Measurements from ENCODE around the gene INHBC.
"Not testable (repeated sequence)": the region's sequence is repeated elsewhere in the genome, so short reads cannot be mapped to it uniquely, and the experiment has no call there.

The INHBC gene

DNA sequence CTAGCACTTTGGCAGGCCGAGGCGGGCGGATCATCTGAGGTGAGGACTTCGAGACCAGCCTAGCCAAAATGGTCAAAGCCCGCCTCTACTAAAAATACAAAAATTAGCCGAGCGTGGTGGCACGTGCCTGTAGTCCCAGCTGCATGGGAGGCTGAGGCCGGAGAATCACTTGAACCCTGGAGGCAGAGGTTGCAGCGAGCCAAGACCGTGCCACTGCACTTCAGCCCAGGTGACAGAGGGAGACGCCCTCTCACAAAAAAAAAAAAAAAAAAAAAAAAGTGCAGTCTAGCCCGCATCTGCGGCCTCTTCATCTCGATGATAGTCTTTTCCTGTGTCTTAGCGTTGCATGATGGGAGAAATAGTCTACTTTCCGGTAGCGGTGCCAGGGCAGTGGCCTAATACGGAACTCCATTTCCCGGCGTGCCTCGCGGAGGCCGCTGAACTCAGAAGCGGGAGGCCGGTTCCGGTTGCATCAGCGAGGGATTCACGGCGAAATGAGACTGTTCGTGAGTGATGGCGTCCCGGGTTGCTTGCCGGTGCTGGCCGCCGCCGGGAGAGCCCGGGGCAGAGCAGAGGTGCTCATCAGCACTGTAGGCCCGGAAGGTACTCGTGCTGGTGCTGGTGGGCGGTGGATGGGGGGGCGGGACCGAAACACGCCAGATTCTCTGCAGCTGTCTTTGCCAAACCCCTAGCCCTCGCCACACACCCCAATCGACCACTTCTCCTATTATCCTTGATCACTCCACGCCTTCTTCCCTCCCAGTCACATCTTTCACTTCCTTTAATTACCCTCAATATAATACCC, 53.2 kb downstream of the INHBC start, which contains the start of gene MARS1:
Gene MARS1 (plus strand): TSS at position 472 of the 805 bp plus-strand sequence. CDS start 23 bp downstream, at position 495.
- peak; percentile 98 for DNase-seq

DNA sequence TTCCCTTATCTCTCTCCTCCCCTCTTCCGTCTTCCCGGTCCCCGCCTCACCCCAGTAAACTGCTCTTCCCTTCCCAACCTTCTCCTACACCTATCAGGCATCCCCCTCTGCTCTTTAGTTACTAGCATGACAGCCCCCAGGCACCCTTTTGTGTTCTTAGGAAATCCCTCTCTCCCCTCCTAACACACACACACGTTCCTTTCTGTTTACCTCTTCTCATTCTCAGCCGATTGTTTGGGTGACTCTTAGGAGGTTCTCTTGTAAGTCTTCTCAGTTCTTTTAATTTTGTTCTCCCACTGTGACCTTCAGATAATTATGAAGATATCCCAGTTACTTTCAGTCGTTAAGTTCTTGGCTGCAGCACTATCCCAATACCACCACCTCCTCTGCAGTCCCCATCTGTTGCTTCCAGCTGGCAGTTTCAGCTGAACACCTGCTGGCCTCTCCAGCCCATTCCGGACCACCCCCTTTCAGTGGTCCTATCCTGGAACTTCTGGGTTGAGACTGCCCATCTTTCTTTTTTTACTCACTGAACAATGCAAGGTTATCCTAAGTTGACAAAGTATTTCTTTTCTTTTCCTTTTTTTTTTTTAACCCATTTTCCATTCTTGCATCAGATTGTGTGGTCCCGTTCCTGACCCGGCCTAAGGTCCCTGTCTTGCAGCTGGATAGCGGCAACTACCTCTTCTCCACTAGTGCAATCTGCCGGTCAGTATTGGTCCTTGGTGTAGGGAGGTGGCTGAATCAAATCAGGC, 54.0 kb downstream of the INHBC start:
- no peak for DNase-seq

DNA sequence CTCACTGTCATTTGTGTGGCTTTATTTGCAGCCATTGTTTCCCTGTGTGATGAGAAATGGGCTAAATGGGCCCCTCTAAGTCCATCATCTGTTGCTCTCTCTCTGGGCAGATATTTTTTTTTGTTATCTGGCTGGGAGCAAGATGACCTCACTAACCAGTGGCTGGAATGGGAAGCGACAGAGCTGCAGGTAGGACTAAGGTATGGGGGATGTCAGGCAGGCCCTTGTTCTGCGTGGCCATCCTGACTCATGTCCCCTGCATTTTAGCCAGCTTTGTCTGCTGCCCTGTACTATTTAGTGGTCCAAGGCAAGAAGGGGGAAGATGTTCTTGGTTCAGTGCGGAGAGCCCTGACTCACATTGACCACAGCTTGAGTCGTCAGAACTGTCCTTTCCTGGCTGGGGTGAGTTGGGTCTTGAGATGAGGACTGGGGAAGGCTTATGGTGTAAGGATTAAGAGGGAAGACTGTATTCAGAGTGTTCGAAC, 54.6 kb downstream of the INHBC start:
- no peak for DNase-seq

DNA sequence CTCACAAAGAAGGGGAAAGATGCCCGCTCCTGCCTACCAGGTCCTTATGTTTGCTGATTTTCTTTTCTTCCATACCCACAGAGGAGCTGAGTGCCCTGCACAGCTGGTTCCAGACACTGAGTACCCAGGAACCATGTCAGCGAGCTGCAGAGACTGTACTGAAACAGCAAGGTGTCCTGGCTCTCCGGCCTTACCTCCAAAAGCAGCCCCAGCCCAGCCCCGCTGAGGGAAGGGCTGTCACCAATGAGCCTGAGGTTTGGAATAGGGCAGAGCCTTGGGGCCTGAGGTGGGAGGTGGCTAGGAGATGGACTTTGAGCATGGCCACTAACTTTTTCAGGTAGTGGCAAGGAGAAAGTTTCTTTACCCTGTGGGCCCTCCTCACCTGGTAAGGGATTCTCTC, 55.5 kb downstream of the INHBC start:
- no peak for DNase-seq

DNA sequence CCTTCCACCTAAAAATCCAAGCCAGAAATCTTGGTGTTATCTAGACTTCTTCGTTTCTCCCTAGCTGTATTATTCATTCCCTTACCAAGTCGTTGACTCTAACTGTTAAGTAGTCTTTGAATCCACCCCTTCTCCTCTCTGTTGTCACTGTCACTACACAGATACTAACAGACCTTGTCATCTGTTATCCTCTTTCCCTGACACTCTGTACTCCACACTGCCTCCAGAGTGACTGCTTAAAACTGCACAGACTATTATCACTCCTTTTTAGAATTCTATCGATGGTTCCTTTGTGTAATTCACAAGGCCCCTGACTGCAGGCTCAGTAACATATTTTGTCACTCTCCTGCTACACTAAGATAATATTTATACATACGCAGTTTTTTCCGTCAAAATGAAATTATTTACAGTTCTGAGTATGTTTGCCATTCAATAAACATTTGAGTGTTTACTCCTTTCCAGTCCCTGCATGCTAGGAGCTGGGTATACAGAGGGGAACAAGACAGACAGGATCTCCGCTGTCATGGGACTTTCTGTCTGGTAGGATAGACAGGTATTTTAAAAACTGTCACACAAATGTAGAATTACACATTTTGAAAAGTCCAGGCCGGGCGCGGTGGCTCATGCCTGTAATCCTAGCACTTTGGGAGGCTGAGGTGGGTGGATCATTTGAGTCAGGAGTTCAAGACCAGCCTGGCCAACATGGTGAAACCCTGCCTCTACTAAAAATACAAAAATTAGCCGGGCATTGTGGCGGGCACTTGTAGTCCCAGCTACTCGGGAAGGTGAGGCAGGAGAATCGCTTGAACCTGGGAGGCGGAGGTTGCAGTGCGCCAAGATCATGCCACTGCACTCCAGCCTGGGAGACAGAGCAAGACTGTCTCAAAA, 57.1 kb downstream of the INHBC start:
- peak; percentile 23 for DNase-seq

DNA sequence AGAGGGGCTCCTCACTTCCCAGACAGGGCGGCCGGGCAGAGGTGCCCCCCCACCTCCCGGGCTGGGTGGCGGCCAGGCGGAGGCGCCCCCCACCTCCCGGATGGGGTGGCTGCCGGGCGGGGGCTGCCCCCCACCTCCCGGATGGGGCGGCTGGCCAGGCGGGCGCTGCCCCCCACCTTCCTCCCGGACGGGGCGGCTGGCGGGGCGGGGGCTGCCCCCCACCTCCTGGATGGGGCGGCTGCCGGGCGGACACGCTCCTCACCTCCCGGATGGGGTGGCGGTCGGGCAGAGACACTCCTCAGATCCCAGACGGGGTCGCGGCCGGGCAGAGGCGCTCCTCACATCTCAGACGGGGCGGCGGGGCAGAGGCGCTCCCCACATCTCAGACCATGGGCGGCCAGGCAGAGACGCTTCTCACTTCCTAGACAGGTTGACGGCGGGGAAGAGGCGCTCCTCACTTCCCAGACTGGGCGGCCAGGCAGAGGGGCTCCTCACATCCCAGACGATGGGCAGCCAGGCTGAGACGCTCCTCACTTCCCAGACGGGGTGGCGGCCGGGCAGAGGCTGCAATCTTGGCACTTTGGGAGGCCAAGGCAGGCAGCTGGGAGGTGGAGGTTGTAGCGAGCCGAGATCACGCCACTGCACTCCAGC, 60.6 kb downstream of the INHBC start:
- DNase-seq: not testable (repeated sequence)

DNA sequence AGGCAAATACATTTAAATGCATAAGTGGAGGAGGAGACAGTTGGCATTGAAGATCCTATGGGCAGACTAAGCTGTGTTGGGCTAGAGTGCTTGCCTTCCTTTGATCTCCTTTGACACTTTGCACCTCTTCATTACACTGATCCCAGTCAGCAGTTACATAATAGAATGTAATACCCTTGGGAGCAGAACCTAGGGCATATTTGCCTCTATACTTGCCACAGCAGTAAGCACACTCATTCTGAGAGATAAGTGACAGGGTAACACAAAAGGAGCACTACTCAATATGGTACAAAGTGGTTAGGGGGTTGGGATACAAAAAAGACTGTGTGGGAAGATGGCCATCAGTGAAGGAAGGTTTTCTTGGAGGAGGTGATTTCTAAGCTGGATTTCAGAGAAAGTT, 62.2 kb downstream of the INHBC start:
- DNase-seq: no peak

DNA sequence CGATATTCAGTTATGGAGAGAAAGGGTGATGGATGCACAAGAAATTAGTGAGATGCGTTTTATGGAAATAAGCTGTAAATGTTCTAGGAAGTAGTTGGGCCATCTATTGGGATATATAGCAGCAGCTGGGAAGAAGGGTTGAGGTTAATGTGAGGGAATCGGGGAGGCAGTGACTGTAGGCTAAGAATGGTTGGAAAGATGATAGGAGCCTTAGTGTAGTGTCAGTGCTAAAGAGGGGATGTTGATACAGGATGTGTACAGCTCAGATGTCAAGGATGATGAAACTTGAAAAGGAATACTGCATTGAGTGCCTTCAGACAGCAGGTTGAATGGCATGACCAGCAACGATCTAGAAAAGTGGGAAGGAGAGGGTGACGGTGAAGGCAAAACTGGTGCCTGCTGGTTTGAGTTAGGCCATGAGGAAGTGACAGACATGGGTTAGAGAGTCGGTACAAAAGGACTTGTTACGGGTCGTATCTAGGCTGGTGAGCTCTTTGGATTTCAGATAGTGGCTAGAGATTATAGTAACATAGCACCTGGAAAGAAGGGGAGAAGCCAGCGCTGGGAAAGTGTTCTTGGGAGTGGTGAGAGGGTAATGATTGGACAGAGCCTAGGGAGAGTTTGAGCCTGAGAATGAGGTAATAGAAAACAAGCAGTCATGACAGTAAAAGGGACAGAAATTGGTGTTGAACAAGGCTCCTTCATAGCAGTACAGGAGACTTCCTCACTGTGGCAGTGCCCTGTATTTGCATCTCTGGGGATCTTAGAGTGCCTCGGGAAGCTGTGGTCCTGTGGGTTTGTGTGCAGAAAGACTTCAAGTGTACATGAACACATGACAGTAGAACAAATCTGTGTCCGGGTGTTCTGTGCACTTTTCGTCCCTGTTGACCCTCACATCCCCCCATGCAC, 62.9 kb downstream of the INHBC start:
- DNase-seq: no peak

DNA sequence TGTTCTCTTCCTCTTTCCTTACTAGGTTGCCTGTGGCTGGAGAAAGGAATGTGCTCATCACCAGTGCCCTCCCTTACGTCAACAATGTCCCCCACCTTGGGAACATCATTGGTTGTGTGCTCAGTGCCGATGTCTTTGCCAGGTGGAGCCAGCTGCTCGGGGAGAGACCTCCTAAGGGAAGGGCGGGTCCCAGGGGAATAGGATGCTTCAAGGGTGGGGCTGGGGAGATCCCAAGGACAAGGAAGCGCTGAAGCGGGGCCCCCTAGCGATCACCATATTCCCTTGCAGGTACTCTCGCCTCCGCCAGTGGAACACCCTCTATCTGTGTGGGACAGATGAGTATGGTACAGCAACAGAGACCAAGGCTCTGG, 63.5 kb downstream of the INHBC start:
- DNase-seq: no peak

DNA sequence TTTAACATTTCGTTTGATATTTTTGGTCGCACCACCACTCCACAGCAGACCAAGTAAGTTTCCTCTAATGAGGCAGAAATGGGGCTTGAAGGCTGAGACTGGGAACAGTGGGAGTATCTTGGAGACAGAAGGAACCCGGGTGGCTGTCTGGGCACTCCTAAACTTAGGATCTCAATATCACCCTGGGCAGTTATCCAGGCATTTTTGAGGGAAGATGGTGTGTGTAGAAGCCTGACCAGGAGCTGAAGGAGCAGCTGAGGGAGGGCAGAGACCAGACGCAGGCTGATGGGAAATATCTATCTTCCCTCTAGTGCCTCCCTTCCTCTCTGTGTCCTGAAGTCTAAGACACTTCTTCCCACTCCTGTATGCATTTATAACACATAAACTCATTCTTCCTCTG, 64.0 kb downstream of the INHBC start:
- no peak for DNase-seq

DNA sequence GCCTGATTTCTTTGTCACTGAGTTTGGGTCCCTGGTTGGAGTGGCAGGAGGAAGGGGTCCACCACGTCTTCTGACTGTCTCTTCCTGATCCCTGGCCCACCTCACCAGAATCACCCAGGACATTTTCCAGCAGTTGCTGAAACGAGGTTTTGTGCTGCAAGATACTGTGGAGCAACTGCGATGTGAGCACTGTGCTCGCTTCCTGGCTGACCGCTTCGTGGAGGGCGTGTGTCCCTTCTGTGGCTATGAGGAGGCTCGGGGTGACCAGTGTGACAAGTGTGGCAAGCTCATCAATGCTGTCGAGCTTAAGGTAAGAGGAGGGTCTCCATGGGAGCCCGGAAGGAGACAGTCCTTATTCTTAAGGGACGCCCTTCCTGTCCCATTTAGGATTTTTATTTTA, 65.6 kb downstream of the INHBC start:
- DNase-seq: no peak
